ENCODE results near the gene FOXK2.
A peak's percentile ranks its signal among the peaks of the same experiment; 100 is the strongest.
"Not testable (repeated sequence)": the region's sequence is repeated elsewhere in the genome, so short reads cannot be mapped to it uniquely, and the experiment has no call there.

Gene FOXK2

GRCh38 chr17:82494236-82495055, 25.1 kb upstream of the FOXK2 start:
- peak; percentile 73 to 75 for DNase-seq (ENCODE audit: low read depth in 2 of 2, low spot score in 1 of 2)

GRCh38 chr17:82495844-82496528, 23.5 kb upstream of the FOXK2 start:
- DNase-seq (ENCODE audit: low read depth in 2 of 2, low spot score in 1 of 2) = no peak

GRCh38 chr17:82496529-82497434, 22.8 kb upstream of the FOXK2 start:
- DNase-seq (ENCODE audit: low read depth in 2 of 2, low spot score in 1 of 2) = peak; percentile 74 to 84

GRCh38 chr17:82497483-82498405, 21.8 kb upstream of the FOXK2 start:
- no peak for DNase-seq (ENCODE audit: low read depth in 2 of 2, low spot score in 1 of 2)

- DNase-seq (ENCODE audit: low read depth in 2 of 2, low spot score in 1 of 2) = no peak
Measured at GRCh38 chr17:82502207-82502606, 17.3 kb upstream of the FOXK2 start.

- DNase-seq (ENCODE audit: low read depth in 2 of 2, low spot score in 1 of 2) = no peak
Measured at GRCh38 chr17:82503094-82503727, 16.3 kb upstream of the FOXK2 start.

GRCh38 chr17:82503728-82504308, 15.7 kb upstream of the FOXK2 start:
- DNase-seq (ENCODE audit: low read depth in 2 of 2, low spot score in 1 of 2) = no peak

GRCh38 chr17:82505296-82505695, 14.2 kb upstream of the FOXK2 start:
- no peak for DNase-seq (ENCODE audit: low read depth in 2 of 2, low spot score in 1 of 2)

- DNase-seq (ENCODE audit: low read depth in 2 of 2, low spot score in 1 of 2) = not testable (repeated sequence)
Measured at GRCh38 chr17:82506402-82506801, 13.1 kb upstream of the FOXK2 start.

GRCh38 chr17:82507631-82508175, 11.8 kb upstream of the FOXK2 start:
- DNase-seq (ENCODE audit: low read depth in 2 of 2, low spot score in 1 of 2) = no peak

- DNase-seq (ENCODE audit: low read depth in 2 of 2, low spot score in 1 of 2) = not testable (repeated sequence)
Measured at GRCh38 chr17:82511642-82512041, 7.9 kb upstream of the FOXK2 start.

GRCh38 chr17:82513864-82514263, 5.7 kb upstream of the FOXK2 start:
- not testable (repeated sequence) for DNase-seq (ENCODE audit: low read depth in 2 of 2, low spot score in 1 of 2)

- no peak for DNase-seq (ENCODE audit: low read depth in 2 of 2, low spot score in 1 of 2)
Measured at GRCh38 chr17:82517230-82517865, 2.2 kb upstream of the FOXK2 start.

- DNase-seq (ENCODE audit: low read depth in 2 of 2, low spot score in 1 of 2) = no peak
Measured at GRCh38 chr17:82519971-82520903, 705 bp downstream of the FOXK2 start.

- DNase-seq (ENCODE audit: low read depth in 2 of 2, low spot score in 1 of 2) = no peak
Measured at GRCh38 chr17:82524540-82524939, 5.0 kb downstream of the FOXK2 start.

- DNase-seq (ENCODE audit: low read depth in 2 of 2, low spot score in 1 of 2) = no peak
Measured at GRCh38 chr17:82525712-82526111, 6.2 kb downstream of the FOXK2 start.

GRCh38 chr17:82527898-82528297, 8.4 kb downstream of the FOXK2 start:
- DNase-seq (ENCODE audit: low read depth in 2 of 2, low spot score in 1 of 2) = no peak
